Activated T-helper 1 cell treated with anti-CD3 and anti-CD28 coated beads, Interleukin-2, amount 50 U/mL, for 16 hours (primary cell): Measurements from ENCODE around the gene NOP9.
A peak's percentile ranks its signal among the peaks of the same experiment; 100 is the strongest.

Experiments
- DNase-seq, 2 donors: peaks; one replicate each; pipeline ENCODE4 v3.0.0-alpha.2; 2020; ENCODE audit warnings: low read depth in 1 of 2, low spot score in 1 of 2

The NOP9 gene

DNA sequence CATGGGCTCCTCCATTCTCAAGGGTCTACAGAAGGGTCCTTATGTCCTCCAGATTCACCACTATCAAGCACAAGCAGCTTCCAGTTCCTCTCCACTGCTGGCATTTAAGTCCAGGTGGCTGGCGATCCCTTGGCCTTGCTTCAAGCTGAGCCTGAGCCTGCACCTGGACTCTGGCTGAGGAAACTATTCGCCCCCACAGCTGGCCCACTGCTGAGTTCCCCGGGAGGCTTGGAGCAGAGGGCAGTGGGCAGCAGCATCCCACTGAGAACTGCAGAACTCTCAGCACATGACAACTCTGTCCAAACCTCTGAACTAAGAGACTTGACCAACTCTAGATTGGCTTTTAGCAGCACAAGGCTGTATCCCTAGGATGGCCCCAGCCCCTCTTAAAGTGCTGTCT is 16.9 kb upstream of the NOP9 start:
- DNase-seq = no peak

DNA sequence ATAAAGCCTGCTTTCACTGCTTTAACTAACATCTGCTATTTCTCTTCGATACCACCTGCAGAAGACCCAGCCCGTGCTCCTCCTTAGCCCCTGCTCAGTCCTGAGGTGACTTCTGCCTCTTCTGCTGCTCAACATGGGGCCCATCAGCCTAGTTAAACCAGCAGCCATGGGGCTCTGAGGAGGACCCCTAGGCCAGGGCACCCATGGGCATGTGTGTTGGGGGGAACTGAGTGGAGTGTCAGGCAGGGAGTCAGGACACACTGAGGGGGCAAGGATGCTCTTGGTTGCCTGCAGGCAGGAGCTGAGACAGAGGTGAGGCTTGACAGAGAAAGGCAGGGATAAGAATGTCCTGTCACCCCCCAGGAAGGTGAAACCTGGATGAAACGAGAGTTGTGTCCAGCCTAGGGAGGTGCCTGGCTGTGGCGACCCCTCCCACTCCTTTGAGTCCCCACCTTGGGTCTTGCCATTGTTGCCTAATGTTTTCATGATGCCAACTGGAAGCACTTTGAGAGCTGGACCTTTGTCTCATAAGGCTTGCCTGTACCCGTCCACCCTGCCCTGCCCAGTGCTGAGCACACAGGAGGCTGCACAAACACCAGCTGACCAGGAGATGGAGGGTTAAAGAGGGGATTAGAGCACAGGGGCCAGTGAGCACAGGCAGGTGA is 15.7 kb upstream of the NOP9 start:
- DNase-seq = no peak

DNA sequence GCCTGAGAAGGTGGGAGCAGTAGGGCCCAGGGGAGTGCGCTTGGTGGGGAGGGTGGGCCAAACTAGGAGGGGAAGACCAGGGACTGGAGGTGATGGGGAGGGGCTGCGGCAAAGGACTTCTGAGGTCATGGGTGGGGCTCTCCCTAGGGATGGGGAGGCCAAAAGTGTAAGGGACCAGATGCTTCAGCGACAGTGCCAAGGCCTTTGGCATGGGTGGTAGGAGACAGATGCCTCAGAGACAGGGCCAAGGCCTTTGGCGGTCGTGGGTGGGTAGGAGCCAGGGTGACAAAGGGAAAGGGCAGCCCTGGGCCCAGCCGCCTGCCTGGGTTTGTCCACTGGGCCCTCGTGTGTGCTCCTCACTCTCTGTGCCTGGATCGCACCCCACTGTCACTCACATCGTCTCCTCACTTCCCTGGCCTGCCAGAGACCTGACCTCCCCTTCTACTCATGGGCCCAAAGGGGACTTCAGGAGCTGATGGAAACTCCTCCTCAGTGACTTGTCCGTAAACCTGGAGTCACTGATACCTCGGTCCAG is 15.1 kb upstream of the NOP9 start:
- no peak for DNase-seq

GRCh38 chr14:24285351-24285750 is 14.3 kb upstream of the NOP9 start:
- DNase-seq = no peak

- DNase-seq = no peak
These were observed 12.7 kb upstream of the NOP9 start for GRCh38 chr14:24286996-24287395.

DNA sequence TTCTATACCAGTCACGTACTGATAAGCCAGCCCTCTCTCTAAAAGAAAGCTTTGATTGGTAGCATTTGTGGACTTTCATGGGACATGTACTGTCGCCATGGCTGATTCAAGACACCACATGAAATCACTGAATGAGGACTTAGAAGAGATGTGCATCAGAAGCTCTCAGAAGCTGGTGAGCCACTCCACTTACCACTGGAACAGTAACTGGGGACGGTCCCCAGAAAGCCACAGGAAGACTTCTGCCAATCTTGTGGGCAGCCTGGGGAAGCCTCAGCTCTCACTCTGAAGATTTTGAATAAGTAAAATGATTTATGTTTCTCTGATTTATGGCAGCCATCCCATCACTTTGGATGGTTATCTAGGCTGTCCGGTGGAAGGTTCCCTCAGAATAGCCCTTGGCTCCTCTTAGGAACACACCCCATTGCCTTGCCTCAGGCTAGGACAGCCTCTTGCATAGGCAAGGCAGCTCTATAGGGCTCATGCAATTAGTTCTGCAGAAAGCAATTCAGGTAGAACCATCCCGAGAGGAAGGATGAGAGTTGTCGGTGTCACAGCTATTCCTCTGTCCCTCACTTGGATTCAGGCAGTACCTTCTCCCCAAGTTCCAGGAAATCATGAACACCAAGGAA is 9.9 kb upstream of the NOP9 start:
- no peak for DNase-seq

DNA sequence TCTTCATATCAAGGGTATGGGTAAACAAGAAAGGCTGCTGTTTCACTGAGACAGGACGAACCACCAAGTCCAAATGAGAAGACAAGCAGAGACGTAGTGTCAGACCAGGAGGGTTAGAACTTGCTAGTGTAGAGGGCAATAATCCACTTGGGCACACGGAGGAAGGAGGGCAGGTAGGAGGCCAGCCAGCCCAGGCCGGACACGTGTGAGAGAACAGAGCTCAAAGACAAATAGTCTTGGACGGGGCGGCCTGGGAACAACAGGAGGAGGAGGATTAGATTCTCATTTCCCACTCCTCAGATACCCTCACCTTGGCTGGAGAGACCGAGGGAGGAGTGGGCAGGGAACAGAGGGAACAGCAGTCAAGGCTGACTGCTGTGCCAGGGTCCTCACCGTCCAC is 8.9 kb upstream of the NOP9 start:
- DNase-seq = no peak

- no peak for DNase-seq
These were observed 8.1 kb upstream of the NOP9 start for GRCh38 chr14:24291446-24292117.

GRCh38 chr14:24292118-24292807 is 7.4 kb upstream of the NOP9 start:
- DNase-seq = no peak

DNA sequence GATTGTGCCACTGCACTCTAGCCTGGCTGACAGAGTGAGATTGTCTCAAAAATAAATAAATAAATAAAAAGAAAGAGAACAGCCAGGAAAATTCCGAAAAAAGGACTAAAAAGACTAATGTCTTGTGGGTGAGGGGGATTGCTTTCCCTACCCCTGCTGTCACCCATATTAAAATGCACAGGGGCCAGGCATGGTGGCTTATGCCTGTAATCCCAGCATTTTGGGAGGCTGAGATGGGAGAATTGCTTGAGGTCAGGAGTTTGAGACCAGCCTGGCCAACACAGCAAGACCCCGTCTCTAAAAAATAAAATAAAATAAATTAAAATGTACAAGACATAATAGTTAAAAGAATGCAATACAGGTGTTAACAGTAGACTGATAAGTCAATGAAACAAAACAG is 6.1 kb upstream of the NOP9 start:
- no peak for DNase-seq

DNA sequence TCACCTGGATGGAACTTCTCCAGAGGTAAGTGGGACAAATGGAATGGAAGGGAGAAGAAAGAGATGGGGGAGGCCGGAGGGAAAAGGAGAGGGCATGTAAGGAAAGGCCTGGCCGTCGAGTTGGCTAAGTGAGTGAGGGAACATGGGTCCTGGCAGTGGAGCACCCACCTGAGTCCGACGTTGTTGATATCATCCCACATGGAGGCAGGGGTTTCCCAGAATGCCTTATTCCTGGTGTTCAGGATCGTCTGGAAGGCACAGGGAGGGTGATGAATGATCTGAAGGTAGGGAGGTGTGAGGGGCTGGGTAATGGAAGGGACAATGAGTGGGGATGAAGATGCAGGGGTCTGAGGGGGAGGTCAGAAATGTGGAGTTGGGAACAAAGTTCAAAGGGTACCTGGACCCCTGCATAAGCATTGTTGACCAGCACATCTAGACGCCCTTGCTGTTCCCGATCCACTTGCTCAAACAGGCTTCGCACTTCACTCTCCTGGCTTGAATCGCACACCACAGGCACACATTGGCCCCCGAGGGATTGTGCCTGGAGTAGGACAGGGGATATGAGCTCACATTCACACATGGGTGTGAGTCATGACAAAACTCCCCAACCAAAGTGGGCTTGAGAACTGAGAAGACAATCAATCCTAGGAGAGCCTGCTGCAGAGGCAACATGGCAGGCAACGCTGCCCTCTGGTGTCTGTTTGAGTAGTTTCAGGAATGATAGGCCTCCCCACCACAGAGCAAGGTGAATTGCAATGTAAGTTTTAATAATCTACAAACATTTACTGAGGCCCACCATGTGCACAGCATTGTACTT is 3.1 kb upstream of the NOP9 start:
- DNase-seq = peak; percentile 35 to 59

DNA sequence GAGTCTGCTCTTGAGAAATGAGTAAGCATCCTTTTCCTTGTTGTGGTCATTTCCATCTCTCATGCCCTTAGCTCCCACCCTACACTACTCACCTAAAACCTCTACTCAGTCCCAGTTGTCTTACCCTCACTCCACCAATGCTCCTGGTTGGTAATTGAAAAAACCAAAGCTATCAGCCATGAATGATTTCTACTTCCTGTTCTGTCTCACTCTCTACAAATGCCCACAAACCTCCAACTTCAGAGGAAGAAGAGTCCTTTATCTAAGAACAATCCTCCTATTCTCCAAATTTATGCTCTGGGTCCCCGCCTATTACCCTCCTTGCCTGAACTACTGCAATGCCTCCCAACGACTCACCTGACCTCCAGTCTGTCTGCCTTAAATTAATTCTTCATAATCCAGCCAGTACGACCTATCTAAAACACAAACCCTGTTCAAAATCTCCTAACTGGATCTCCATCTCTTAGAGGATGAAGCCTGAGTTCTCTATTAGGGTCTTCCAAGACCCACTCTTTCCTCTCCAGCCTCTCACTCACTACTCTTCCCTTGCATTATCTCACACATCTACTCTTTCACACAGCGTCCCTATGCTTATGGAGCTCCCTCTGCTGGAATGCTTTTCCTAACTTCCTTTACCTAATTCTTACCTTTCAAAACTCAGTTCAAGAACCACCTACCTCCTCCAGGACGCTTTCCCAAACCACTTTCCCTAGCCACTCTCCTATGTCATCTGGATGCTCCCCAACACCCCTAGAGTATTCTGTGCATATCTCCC is 2.3 kb upstream of the NOP9 start:
- DNase-seq = no peak

DNA sequence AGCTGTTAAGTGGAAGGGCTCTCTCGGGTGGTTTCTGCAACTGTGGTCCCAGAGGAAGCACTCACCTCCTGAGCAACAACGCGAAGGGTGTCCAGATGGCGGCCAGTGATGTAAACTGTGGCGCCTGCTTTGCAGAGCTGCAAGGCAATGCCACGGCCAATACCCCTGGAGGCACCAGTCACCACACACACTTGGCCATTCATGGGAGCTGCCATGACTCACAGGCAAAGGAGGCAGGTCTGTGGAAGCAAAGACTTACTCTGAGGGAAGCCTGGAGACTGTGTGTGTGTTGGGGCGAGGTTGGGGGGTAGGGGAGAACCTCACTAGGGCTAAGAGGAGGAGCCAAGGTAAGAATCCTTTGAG is 777 bp upstream of the NOP9 start:
- no peak for DNase-seq

DNA sequence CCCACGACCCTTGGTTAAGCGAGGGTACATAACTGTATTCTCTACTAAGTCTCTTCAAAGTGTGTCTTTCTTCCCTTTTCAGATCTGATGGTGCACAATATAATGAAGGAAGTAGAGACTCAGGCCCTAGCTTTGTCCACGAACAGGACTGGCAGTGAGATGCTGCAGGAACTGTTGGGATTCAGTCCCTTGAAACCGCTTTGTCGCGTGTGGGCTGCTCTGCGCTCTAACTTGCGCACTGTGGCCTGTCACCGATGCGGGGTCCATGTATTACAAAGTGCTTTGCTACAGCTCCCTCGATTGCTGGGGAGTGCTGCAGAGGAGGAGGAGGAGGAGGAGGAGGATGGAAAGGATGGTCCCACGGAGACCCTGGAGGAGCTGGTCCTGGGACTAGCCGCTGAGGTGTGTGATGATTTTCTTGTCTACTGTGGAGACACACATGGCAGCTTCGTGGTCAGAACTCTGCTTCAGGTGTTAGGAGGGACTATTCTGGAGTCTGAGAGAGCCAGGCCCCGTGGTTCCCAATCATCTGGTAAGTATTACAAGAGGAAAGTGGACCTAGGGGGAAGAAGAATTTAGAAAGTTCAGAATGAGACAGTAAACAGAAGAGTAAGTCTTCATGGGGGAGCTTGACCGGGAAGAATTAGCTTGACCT is 803 bp downstream of the NOP9 start:
- no peak for DNase-seq

DNA sequence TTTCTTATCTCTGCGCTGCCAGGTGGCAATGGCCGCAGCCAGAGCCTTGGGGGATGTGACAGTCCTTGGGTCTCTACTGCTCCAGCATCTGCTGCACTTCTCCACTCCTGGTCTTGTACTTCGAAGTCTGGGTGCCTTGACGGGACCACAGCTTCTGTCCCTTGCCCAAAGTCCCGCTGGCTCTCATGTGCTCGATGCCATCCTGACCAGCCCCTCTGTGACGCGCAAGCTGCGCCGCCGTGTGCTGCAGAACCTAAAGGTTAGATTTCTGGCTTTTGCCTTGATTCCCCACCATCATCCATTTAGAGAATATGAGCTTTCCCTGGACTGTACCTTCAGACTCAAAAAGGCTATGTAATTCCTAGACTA is 4.4 kb downstream of the NOP9 start:
- DNase-seq = no peak

- DNase-seq = no peak
These were observed 7.5 kb downstream of the NOP9 start for GRCh38 chr14:24307156-24307574.

GRCh38 chr14:24307575-24308341 is 8.1 kb downstream of the NOP9 start, which contains the start of gene CIDEB:
Gene CIDEB (minus strand): TSS chr14:24307977. CDS start chr14:24307858, 119 bp downstream.
- DNase-seq = peak in 1 of 2 donors; percentile 39

- DNase-seq = no peak
These were observed 8.9 kb downstream of the NOP9 start for GRCh38 chr14:24308342-24309124.
